Cerebellar cortex (tissue), 1 donor: Measurements from ENCODE around the gene PRIMPOL.
A peak's percentile ranks its signal among the peaks of the same experiment; 100 is the strongest.
"Not testable (repeated sequence)": the region's sequence is repeated elsewhere in the genome, so short reads cannot be mapped to it uniquely, and the experiment has no call there.

Experiments used
- DNase-seq: peaks from one replicate; pipeline ENCODE4 v3.0.0-alpha.2; 2015; ENCODE audit warnings: low spot score

PRIMPOL gene

DNA sequence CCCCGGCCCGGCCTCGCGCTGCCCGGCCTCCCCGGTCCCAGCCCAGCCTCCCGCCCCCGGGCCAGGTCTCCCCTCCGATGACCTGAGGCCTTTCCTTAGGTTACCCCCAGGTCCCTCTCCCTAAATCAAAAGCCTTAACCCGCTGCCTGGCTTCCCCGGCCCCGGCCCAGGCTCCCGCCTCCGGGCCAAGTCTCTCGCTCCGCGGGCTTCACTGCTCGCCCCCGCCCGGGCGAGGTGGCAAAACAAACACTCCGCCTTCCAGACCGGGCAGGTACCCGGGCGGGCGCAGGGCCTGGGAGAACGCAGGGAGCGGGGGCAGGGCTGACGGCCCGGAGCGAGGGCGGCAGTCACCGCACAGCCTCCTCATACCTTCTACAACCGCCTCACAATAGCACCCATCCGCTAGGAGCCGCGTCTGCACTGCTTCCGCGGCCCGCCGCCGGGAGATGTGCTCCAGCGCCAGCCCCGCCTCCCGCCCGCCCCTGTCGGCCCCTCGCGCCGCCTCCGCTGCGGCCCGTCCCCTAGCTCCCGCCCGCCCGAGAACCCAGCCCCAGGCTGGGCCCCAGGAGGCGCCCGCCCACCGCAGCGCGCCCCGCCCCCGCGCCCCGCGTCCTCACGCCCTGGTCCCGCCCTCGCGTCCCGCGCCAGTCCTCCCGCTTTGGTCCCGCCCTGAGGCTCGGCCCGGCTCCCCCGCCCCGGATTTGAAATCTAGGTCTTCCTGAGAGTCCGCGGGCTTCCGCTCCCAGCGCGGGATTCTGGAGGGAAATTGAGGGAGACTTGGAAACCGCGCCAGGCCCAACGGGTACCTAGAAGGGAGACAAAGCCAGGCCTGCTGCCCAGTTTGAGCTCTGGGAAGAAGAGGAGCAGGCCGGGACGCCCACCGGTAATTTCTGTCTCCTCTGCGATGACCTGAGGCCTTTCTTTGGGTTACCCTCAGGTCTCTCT lies at the start of gene PRIMPOL, which contains the start of gene CASP3:
Gene PRIMPOL (plus strand): TSS at position 713 of the 945 bp plus-strand sequence. CDS start 7,403 bp downstream, outside the sequence.
Gene CASP3 (minus strand): TSS at position 422 of the 945 bp plus-strand sequence. CDS start 10,994 bp downstream, outside the sequence.
- DNase-seq, result peak; percentile 95

DNA sequence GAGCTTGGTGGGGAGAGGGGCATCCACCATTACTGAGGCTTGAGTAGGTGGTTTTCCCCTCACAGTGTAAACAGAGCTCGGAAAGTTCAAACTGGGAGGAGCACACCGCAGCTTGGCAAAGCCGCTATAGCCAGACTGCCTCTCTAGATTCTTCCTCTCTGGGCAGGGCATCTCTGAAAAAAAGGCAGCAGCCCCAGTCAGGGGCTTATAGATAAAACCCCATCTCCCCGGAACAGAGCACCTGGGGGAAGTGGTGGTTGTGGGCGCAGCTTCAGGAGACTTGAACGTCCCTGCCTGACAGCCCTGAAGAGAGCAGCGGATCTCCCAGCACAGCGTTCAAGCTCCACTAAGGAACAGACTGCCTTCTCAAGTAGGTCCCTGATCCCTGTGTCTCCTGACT lies 48.6 kb upstream of the PRIMPOL start:
- not testable (repeated sequence) for DNase-seq

DNA sequence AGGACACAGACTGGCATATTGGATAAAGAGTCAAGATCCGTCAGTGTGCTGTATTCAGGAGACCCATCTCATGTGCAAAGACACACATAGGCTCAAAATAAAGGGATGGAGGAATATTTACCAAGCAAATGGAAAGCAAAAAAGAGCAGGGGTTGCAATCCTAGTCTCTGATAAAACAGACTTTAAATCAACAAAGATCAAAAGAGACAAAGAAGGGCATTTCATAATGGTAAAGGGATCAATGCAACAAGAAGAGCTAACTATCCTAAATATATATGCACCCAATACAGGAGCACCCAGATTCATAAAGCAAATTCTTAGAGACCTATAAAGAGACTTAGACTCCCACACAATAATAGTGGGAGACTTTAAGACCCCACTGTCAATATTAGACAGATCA lies 46.7 kb upstream of the PRIMPOL start:
- not testable (repeated sequence) for DNase-seq

DNA sequence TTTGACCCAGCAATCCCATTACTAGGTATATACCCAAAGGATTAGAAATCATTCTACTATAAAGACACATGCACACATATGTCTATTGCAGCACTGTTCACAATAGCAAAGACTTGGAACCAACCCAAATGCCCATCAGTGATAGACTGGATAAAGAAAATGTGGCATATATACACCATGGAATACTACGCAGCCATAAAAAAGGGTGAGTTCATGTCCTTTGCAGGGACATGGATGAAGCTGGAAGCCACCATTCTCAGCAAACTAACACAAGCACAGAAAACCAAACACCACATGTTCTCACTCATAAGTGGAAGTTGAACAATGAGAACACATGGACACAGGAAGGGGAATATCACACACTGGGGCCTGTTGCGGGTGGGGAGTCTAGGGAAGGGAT lies 42.1 kb upstream of the PRIMPOL start:
- DNase-seq, result not testable (repeated sequence)

DNA sequence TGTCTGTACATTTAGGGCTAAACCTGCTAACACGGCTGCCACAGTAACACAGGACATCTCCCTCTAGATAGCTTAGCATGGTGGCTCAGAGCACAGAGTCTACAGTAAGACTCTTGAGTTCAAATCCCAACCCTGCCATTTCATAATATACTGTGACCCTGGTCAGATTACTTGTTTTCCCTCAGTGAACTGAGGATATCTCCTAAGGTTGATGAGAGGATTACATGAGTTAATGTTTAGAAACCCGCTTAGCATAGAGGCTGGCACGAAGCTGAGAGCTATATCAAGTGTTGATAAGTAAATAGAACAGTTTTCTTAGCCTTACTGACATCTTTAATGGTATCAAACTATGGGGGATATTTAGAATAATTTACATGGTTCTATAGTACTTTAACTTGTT lies 37.5 kb upstream of the PRIMPOL start:
- no peak for DNase-seq

GRCh38 chr4:184613405-184613804 lies 36.1 kb upstream of the PRIMPOL start:
- no peak for DNase-seq

- DNase-seq, result no peak
Observed at GRCh38 chr4:184614509-184614908, 35.0 kb upstream of the PRIMPOL start.

GRCh38 chr4:184616168-184616567 lies 33.4 kb upstream of the PRIMPOL start:
- DNase-seq, result not testable (repeated sequence)

DNA sequence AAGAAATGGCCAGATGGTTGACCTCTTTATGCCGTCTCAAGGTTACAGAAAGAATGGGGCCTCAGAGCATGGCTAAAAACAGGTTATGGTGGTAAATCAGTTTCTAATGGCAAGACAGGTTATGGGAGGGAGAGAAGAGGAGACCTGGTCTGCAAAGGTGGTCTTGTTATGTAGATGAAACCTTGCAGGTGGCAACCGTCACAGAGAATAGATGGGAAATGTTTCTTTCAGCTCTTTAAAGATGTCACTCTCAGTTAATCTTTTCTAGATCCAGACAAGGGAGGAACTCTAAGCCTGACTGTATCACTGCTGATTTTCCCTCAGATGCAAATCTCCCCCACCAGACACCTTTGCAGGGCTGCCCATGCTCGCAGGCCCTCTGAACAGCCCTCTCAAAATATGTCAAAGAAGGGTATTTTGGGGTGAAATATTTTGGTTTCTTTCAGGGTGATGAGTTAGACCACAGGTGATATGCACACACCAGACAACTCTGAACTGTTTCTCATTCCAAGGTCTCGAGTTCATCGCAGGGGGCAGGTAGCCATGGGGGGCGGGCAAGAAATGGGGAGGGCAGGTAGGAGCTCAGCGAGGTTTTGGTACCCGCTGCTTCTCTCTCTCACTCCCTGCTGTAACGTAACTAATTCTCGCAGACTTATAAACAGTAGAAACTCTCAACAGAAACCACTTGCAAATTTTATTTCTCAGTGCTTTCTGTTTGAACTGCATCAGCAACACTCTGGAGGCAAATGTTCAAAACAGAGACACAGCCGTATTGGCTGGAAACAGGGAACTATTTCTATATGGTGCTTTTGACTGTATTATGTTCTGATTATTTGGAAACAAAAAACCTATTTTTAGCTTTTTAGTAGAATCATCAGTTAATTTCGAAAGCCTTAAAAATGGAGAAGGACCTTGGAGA lies 32.6 kb upstream of the PRIMPOL start:
- no peak for DNase-seq

DNA sequence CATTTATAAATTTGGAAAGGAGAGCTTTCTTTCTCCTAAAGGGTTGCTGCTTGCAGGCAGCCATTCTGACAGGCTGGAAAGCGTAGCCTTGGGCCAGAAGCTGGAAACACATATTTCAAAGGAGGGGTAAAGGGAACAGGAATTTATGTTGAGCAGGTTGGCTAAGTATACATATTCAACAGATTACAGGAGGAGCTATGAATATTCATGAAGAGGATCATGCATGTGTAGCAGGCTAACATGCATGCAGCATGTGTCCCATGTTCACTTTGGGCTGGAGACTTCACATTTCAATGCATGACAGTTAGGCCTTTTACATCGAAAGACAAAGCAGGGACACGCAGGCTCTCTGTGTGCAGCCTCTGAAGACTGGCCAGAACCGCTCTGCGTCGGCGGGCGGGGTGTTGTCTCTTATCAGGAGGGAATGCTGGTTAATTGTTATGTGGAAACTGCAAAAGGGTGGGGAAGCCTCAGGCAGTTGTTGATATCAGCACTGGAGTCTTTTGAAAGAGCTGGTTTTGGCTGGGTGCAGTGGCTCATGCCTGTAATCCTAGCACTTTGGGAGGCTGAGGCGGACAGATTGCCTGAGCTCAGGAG lies 31.8 kb upstream of the PRIMPOL start:
- no peak for DNase-seq

- no peak for DNase-seq
Observed at GRCh38 chr4:184620212-184620867, 29.2 kb upstream of the PRIMPOL start.

GRCh38 chr4:184621518-184621917 lies 28.0 kb upstream of the PRIMPOL start:
- no peak for DNase-seq

GRCh38 chr4:184624504-184624903 lies 25.0 kb upstream of the PRIMPOL start:
- DNase-seq, result not testable (repeated sequence)

DNA sequence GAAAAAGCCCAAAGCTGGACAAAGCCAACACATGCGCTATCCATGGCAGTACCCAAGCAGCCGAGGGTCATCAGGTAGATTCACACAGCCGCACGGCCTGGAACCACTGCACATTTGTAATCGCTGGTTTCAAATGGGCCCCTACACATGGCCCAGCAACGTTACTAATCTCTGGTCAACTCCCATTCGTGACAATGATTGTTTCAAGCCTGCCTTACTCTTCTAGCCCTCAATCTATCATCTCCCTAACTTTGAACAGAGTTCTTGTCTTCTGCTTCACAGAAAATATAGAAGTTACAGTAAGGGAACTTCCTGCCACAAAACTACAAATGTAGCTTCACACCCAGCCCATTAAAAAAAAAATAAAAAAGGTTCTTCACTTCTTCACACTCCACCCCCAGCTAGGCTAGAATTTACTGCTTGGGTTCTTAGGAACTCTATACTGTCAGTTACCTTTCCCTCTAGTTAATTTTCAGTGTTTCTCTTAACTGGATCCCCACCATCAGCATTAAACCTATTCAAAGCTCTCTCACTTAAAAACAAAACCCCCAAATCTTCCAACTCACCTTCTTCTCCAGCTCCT lies 24.5 kb upstream of the PRIMPOL start:
- no peak for DNase-seq

- not testable (repeated sequence) for DNase-seq
Observed at GRCh38 chr4:184625783-184626596, 23.5 kb upstream of the PRIMPOL start.

DNA sequence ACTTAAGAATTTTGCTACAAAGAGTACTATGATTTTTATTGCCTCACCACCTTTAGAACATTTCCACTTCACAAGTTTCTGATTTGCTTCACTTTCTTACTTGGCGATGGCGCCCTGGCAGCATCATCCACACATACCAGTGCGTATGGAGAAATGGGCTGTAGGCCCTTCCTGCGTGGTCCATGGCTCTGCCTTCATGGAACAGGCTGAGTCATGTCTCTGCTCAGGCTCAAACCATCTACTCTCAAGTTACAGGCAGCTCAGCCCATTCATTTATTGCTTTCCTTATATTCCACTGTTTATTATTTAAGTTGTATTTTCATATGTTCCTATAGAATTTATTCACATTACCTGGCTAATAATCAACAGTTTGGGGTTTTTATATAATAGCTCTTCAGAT lies 21.4 kb upstream of the PRIMPOL start:
- DNase-seq, result no peak

GRCh38 chr4:184632842-184633241 lies 16.7 kb upstream of the PRIMPOL start:
- no peak for DNase-seq

DNA sequence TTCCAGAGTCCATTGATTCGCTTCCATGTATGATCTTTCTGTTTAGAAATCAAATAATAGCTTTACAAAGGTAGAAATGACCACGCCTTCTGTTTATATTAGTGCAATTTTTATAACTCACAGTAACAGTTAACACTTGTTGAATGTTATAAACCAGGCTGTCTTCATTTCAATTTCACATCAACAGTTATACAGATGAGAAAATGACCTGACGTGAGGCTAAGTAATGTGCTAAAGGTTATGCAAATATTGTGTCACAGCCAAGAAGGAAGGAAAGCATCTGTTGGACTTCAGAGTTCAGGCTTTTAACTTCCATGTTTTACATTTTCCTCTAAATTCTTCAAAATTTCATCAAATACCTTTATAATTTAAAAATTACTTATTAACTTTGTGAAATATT lies 14.2 kb upstream of the PRIMPOL start:
- DNase-seq, result no peak

- DNase-seq, result no peak
Observed at GRCh38 chr4:184636144-184636543, 13.4 kb upstream of the PRIMPOL start.

GRCh38 chr4:184636897-184637296 lies 12.6 kb upstream of the PRIMPOL start:
- DNase-seq, result no peak
